ENCODE measurements around the gene RIPPLY2.
A peak's percentile ranks its signal among the peaks of the same experiment; 100 is the strongest.
"Not testable (repeated sequence)": the region's sequence is repeated elsewhere in the genome, so short reads cannot be mapped to it uniquely, and the experiment has no call there.

RIPPLY2 gene

GRCh38 chr6:83853178-83854000 is at the start of gene RIPPLY2:
TSS of gene RIPPLY2 (plus strand) at chr6:83853360. CDS start at chr6:83853417, 57 bp downstream.
- DNase-seq (ENCODE audit: low read depth in 2 of 2): no peak

GRCh38 chr6:83803492-83803891 is 49.7 kb upstream of the RIPPLY2 start:
- not testable (repeated sequence) for DNase-seq (ENCODE audit: low read depth in 2 of 2)

GRCh38 chr6:83804886-83805285 is 48.3 kb upstream of the RIPPLY2 start:
- no peak for DNase-seq (ENCODE audit: low read depth in 2 of 2)

GRCh38 chr6:83808005-83808404 is 45.2 kb upstream of the RIPPLY2 start:
- no peak for DNase-seq (ENCODE audit: low read depth in 2 of 2)

- no peak for DNase-seq (ENCODE audit: low read depth in 2 of 2)
Measured at GRCh38 chr6:83808926-83809325, 44.2 kb upstream of the RIPPLY2 start.

GRCh38 chr6:83812595-83812994 is 40.6 kb upstream of the RIPPLY2 start:
- no peak for DNase-seq (ENCODE audit: low read depth in 2 of 2)

- DNase-seq (ENCODE audit: low read depth in 2 of 2): no peak
Measured at GRCh38 chr6:83815631-83816272, 37.4 kb upstream of the RIPPLY2 start.

GRCh38 chr6:83822629-83823169 is 30.5 kb upstream of the RIPPLY2 start:
- DNase-seq (ENCODE audit: low read depth in 2 of 2): no peak

GRCh38 chr6:83824388-83824801 is 28.8 kb upstream of the RIPPLY2 start:
- no peak for DNase-seq (ENCODE audit: low read depth in 2 of 2)

GRCh38 chr6:83824831-83825230 is 28.3 kb upstream of the RIPPLY2 start:
- DNase-seq (ENCODE audit: low read depth in 2 of 2): no peak

- no peak for DNase-seq (ENCODE audit: low read depth in 2 of 2)
Measured at GRCh38 chr6:83827050-83827449, 26.1 kb upstream of the RIPPLY2 start.

- DNase-seq (ENCODE audit: low read depth in 2 of 2): no peak
Measured at GRCh38 chr6:83838727-83839126, 14.4 kb upstream of the RIPPLY2 start.

- DNase-seq (ENCODE audit: low read depth in 2 of 2): no peak
Measured at GRCh38 chr6:83844170-83844569, 9.0 kb upstream of the RIPPLY2 start.

- DNase-seq (ENCODE audit: low read depth in 2 of 2): no peak
Measured at GRCh38 chr6:83846291-83846690, 6.9 kb upstream of the RIPPLY2 start.

GRCh38 chr6:83847179-83847578 is 6.0 kb upstream of the RIPPLY2 start:
- DNase-seq (ENCODE audit: low read depth in 2 of 2): no peak

GRCh38 chr6:83849127-83849526 is 4.0 kb upstream of the RIPPLY2 start:
- DNase-seq (ENCODE audit: low read depth in 2 of 2): no peak

GRCh38 chr6:83849610-83850009 is 3.5 kb upstream of the RIPPLY2 start:
- no peak for DNase-seq (ENCODE audit: low read depth in 2 of 2)

GRCh38 chr6:83852528-83853177 is 507 bp upstream of the RIPPLY2 start:
- DNase-seq (ENCODE audit: low read depth in 2 of 2): no peak

- DNase-seq (ENCODE audit: low read depth in 2 of 2): no peak
Measured at GRCh38 chr6:83854001-83854501, 891 bp downstream of the RIPPLY2 start.

- no peak for DNase-seq (ENCODE audit: low read depth in 2 of 2)
Measured at GRCh38 chr6:83854766-83855165, 1.6 kb downstream of the RIPPLY2 start.

GRCh38 chr6:83859410-83860358 is 6.5 kb downstream of the RIPPLY2 start, which contains the start of gene CYB5R4:
TSS of gene CYB5R4 (plus strand) at chr6:83859689. CDS start at chr6:83859783, 94 bp downstream.
- DNase-seq (ENCODE audit: low read depth in 2 of 2): peak; percentile 76 to 85

All from stimulated activated CD4-positive, alpha-beta T cell treated with anti-CD3 and anti-CD28 coated beads, Interleukin-1b, Interleukin-23, amount 100 ng/mL, for 1 hour (primary cell).